ENCODE data around the gene MBOAT2. TPM values are rescaled to one million over a fixed set of nuclear protein-coding genes. Genes with fewer than 3 reads are reported as not detected.
A peak's percentile ranks its signal among the peaks of the same experiment; 100 is the strongest.

The MBOAT2 gene
- total and polyA plus RNA-seq, 2 of the 13 experiments (the other 11 are each of a cell fraction or from before 2014, with no cell fraction given), result 0.11 to 0.36 TPM

- no peak overlapping the region for H3K27ac ChIP-seq (ENCODE audit: extremely low read length, insufficient read depth, low read length)
- peaks cover 1% of the 10 kb centered on the region; the same call in 1 of the 2 replicates for H3K9me3 ChIP-seq (ENCODE audit: low read length)
- H2AFZ ChIP-seq (ENCODE audit: low read length), result no peak overlapping the region
- intact Hi-C loops (cut with micrococcal nuclease; ENCODE audit: unreplicated experiment), result no loop called here
- H3K4me1 ChIP-seq (ENCODE audit: insufficient read depth, low read length), result no peaks in the 10 kb centered on the region
- BruUV-seq (replicated peaks), result no TSS peak
- DNase-seq (ENCODE audit: low spot score) (no peak), ATAC-seq (no peak), FAIRE-seq (no peak)
- no peak overlapping the region for H3K4me3 ChIP-seq (replicated peaks in 1 of 3; ENCODE audit: insufficient read depth in 1 of 3, low read depth in 2 of 3, low read length in 3 of 3)
- WGBS (ENCODE audit: low lambda C conversion rate), result 58% methylated on average over 7 of the region's 7 CpGs
- in situ Hi-C loops (cut with HindIII; ENCODE audit: extremely low pct_ligation_motif_present, low pct_unique_long_range_greater_than_20kb), result no loop called here
- H3K9ac ChIP-seq (ENCODE audit: insufficient read depth, low read depth, low read length), result no peak overlapping the region
- CTCF ChIA-PET (ENCODE audit: low intra/inter-chr PET ratio, low total read pairs), result no interaction called here
- TF ChIP-seq ZNF781 (CRISPR knock-in tag; IDR thresholded peaks at IDR 0.05; ENCODE audit: borderline replicate concordance, not compliant biosample characterization) (no peak), ZNF724P (CRISPR knock-in tag; IDR thresholded peaks at IDR 0.05; ENCODE audit: borderline replicate concordance) (no peak), PHB2 (IDR thresholded peaks at IDR 0.05; ENCODE audit: partially characterized antibody) (no peak)
- TF ChIP-seq, protein P1, sequence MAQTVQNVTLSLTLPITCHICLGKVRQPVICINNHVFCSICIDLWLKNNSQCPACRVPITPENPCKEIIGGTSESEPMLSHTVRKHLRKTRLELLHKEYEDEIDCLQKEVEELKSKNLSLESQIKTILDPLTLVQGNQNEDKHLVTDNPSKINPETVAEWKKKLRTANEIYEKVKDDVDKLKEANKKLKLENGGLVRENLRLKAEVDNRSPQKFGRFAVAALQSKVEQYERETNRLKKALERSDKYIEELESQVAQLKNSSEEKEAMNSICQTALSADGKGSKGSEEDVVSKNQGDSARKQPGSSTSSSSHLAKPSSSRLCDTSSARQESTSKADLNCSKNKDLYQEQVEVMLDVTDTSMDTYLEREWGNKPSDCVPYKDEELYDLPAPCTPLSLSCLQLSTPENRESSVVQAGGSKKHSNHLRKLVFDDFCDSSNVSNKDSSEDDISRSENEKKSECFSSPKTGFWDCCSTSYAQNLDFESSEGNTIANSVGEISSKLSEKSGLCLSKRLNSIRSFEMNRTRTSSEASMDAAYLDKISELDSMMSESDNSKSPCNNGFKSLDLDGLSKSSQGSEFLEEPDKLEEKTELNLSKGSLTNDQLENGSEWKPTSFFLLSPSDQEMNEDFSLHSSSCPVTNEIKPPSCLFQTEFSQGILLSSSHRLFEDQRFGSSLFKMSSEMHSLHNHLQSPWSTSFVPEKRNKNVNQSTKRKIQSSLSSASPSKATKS (CRISPR knock-in tag; IDR thresholded peaks at IDR 0.05), result no peak
- H3K79me2 ChIP-seq (ENCODE audit: insufficient read depth, low read length), result no peaks in the 10 kb centered on the region
- no peaks in the 10 kb centered on the region for H3K36me3 ChIP-seq (replicated peaks in 1 of 2; ENCODE audit: control insufficient read depth in 1 of 2, insufficient read depth in 2 of 2, low read length in 2 of 2)
- H3K4me2 ChIP-seq (ENCODE audit: low read depth, low read length), result no peak overlapping the region
- no peaks in the 10 kb centered on the region for H4K20me1 ChIP-seq (ENCODE audit: insufficient read depth, low read length)
- peaks cover 0 to 7% of the 10 kb centered on the region in 2 experiments; a peak in 2 of 5 replicates for H3K27me3 ChIP-seq (ENCODE audit: control insufficient read depth in 1 of 2, insufficient read depth in 2 of 2, low read length in 2 of 2)
- POLR2A ChIA-PET, result no interaction called here
Measured at GRCh38 chr2:8889978-8890377, 113.5 kb downstream of the MBOAT2 start.

GRCh38 chr2:8888963-8889362 is 114.5 kb downstream of the MBOAT2 start:
- intact Hi-C loops (cut with micrococcal nuclease; ENCODE audit: unreplicated experiment), result no loop called here
- Histone ChIP-seq H3K4me2 (ENCODE audit: low read depth, low read length) (no peak overlapping the region), H3K4me3 (replicated peaks in 1 of 3; ENCODE audit: insufficient read depth in 1 of 3, low read depth in 2 of 3, low read length in 3 of 3) (no peak overlapping the region), H3K27me3 (ENCODE audit: control insufficient read depth in 1 of 2, insufficient read depth in 2 of 2, low read length in 2 of 2) (peaks cover 0 to 7% of the 10 kb centered on the region in 2 experiments; a peak in 2 of 5 replicates), H3K9ac (ENCODE audit: insufficient read depth, low read depth, low read length) (no peak overlapping the region), H3K9me3 (ENCODE audit: low read length) (no peaks in the 10 kb centered on the region), H2AFZ (ENCODE audit: low read length) (no peak overlapping the region), H3K79me2 (ENCODE audit: insufficient read depth, low read length) (no peaks in the 10 kb centered on the region), H3K4me1 (ENCODE audit: insufficient read depth, low read length) (no peaks in the 10 kb centered on the region), H3K36me3 (replicated peaks in 1 of 2; ENCODE audit: control insufficient read depth in 1 of 2, insufficient read depth in 2 of 2, low read length in 2 of 2) (no peaks in the 10 kb centered on the region), H4K20me1 (ENCODE audit: insufficient read depth, low read length) (no peaks in the 10 kb centered on the region), H3K27ac (ENCODE audit: extremely low read length, insufficient read depth, low read length) (no peak overlapping the region)
- TF ChIP-seq PLSCR1 (CRISPR knock-in tag; IDR thresholded peaks at IDR 0.05; ENCODE audit: borderline replicate concordance) (no peak), ZNF33B (CRISPR knock-in tag; IDR thresholded peaks at IDR 0.05) (no peak), JDP2 (CRISPR knock-in tag; IDR thresholded peaks at IDR 0.05; ENCODE audit: borderline replicate concordance) (no peak), ZNF816 (CRISPR knock-in tag; IDR thresholded peaks at IDR 0.05; ENCODE audit: borderline replicate concordance) (no peak), IRX3 (CRISPR knock-in tag; IDR thresholded peaks at IDR 0.05; ENCODE audit: borderline replicate concordance, low read depth) (no peak), MEIS1 (CRISPR knock-in tag; IDR thresholded peaks at IDR 0.05; ENCODE audit: borderline replicate concordance) (no peak), FOXA3 (CRISPR knock-in tag; IDR thresholded peaks at IDR 0.05) (no peak), ARID2 (CRISPR knock-in tag; IDR thresholded peaks at IDR 0.05; ENCODE audit: borderline replicate concordance) (no peak), ZNF3 (CRISPR knock-in tag; IDR thresholded peaks at IDR 0.05) (no peak)
- TF ChIP-seq, protein P2, sequence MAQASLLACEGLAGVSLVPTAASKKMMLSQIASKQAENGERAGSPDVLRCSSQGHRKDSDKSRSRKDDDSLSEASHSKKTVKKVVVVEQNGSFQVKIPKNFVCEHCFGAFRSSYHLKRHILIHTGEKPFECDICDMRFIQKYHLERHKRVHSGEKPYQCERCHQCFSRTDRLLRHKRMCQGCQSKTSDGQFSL (CRISPR knock-in tag; IDR thresholded peaks at IDR 0.05), result no peak
- POLR2A ChIA-PET, result no interaction called here
- WGBS (ENCODE audit: low lambda C conversion rate), result 42% methylated on average over 8 of the region's 8 CpGs
- in situ Hi-C loops (cut with HindIII; ENCODE audit: extremely low pct_ligation_motif_present, low pct_unique_long_range_greater_than_20kb), result no loop called here
- CTCF ChIA-PET (ENCODE audit: low intra/inter-chr PET ratio, low total read pairs), result no interaction called here
- no peak for FAIRE-seq
- ATAC-seq, result peak; percentile 43; the same call in 2 of the 3 replicates
- no peak for DNase-seq (ENCODE audit: low spot score)
- BruUV-seq (replicated peaks), result no TSS peak

All from HepG2 (cell line).